NCI-H1694 treated with DMSO at 0.1 percent for 48 hours (cell line): ENCODE results near the gene LGALS13.

Experiments
- DNase-seq: peaks from one replicate; lab custom pipeline; 2025; lab: John Stamatoyannopoulos, UW

LGALS13 gene, protein sequence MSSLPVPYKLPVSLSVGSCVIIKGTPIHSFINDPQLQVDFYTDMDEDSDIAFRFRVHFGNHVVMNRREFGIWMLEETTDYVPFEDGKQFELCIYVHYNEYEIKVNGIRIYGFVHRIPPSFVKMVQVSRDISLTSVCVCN

DNA sequence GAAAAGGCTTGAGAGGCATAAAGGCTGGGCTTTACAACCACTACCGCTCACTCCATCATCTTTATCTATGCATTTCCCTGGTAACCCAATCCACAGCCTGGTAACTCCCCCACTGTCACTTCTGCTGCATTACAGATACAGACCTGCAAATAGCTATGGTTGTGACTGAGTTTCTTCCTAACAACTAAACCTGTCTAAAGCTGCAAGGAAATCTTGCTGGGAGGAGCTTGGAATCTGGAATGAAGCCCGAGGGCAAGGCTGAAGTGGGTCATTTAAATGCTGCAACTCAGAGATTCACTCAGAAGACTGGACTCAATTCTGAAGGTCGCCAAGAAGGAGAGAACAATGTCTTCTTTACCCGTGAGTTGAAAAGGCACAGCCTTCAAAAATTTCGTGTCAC, at the start of gene LGALS13:
LGALS13 (plus strand) TSS at position 301 of the 400 bp plus-strand sequence; CDS start at position 346, 45 bp downstream.
- DNase-seq: no peak

DNA sequence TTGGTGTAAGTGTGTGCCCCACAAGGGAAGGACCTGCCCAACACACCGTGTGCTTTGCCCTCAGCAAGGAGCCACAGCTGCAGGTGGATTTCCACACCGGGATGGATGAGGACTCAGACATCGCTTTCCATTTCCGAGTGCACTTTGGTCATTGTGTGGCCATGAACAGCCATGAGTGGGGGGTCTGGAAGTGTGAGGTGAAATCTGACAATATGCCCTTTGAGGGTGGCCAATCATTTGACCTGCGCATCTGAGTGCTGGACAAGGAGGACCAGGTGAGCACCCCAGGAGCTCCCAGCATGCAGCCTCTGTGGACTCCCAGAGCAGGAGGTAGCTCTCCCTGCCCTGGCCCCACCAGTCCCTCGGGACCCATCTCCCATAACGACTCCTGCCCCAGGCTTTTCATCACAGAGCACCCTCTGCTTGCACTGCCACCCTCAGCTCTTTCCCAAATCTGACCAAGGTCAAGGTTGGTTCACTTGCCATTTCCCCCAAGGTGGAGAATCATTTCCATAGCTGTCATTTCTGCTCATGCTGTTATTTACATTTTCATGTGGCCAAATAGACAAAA, 49.2 kb upstream of the LGALS13 start:
- DNase-seq: no peak

DNA sequence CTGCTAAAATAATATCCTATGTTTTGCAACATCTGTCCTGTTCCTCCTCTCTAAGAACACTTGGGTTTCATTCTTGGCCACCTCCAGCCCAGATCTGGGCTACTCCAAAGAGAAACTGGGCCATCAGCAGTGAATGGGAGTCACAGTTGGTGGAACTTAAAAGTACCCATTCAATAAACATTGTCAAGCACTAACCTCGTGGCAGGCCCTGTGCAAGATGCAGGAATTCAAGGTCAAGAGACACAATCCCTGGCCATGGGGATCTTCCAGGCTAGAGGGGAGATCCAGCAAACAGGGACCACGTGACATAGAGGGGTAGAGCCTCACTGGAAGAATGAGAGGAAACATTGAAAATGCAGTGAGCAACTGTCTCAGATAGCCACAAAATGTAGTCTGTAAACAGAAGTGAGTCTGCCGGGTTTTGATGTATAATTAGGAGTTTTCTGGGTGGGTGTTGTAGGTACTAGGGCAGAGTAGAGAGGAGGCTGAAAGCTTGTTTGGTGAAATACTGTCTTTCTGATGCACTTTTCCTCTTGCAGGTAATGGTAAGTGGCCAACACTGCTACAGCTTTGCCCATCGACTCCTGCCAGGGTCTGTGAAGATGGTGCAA, 47.5 kb upstream of the LGALS13 start:
- DNase-seq: no peak

DNA sequence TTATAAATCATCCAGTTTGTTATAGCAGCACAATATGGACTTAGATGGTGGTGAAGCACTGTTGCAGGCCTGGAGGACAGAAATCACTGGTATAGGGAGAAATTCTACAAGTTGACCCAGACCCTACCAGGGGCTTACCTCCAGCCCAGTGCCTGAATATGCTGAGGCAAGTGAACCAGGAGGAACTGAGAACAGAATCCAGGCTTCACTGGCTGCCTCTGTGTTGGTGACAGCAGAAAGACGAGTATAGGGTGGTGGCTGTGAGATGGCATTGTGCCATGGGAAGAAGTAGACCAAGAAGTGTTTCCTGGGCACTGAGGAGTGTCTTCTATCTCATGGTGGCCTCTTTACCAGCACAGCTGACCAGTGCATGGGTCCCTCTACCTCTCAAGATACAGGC, 46.4 kb upstream of the LGALS13 start:
- DNase-seq: no peak

DNA sequence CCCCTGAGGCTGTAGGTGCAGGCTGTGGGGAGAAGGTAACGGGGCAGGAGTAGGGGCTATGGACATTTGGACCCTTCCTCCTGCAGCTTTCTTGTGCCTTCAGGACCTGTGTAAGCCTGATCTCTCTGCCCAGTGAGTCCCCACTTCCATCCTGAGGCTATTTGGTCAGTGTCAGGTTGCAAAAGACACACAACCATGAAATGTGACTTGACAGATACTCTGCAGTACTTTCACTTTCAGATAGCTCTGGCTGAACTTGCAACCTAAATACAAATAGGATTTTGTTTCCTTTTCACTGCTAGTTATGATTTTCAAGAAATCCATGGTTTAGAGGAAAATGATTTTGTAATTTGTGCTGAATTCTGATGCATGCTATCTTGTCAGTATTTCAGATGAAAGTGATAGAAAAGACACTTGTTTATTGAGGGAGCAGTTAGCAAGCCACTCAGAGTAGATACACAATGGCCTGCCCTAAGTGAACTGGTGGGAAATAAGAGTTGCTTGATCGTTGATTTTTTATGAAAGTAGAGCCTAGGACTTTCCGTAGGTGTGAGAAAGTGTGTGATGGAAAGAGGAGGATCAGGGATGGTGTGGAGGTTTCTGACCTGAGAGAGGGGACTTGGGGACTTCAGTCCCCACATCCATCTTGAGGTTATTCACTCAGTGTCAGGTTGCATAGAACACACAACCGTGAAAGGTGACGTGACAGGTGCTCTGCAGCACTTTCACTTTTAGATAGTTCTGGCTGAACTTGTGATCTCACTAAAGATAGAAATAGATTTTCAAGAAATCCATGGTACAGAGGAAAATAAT, 44.3 kb upstream of the LGALS13 start:
- no peak for DNase-seq

DNA sequence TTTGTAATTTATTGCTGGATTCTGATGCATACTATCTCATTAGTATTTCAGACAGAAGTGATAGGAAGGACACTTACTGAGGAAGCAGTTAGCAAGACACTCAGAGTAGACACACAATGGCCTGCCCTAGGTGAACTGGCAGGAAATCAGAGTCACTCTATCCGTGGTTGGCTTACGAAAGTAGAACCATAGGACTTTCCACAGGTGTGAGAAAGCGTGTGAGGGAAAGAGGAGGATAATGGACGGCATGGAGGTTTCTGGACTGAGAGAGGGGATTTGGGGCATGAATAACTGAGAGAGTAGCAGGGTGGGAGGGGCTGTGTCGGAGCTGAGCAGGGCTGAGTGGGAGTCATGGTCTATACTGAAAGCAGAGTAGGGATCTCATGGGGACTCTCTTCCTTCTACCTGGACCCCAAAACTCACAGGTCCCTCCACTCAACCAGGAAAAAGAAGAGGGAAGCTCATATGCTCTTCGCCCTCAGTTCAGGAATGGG, 43.7 kb upstream of the LGALS13 start:
- no peak for DNase-seq

DNA sequence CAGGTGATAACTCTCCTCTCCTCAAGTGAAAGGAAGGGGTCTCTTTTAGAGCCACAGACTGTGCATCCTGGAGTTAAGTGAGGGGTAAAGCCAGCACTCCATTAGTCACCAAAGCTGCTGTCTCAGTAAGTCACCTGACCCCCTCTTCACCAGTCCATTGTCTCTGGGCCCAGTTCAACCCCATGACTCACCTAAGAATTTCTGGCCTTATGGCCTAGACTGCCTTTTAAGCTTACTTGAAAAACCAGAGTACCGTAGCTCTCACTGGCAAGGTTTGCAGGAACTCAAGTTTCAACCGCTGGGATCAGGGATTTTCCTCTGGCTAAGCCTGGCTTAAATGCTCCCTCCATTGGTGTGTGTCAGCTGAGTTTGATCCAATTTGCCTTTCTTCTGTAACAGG, 38.9 kb upstream of the LGALS13 start:
- DNase-seq: no peak

DNA sequence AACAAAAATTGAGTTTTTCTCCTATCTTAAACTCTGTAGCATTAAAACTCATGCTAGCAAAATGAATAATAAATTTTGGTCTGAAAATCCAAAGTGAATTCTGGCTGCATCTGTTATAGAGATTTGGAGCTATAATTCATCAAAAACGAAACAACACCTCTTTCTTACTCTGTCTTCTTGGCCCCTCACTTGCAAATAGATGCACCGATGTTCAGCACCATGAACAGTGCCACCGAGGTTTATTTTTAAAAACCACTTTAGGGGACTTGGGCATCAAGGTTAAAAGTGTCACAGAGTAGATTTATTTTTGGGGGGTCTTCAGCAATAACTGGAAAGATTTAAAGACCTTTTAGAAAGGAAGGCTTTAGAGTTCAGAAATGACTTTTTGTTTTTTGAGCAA, 36.3 kb upstream of the LGALS13 start:
- DNase-seq: no peak

DNA sequence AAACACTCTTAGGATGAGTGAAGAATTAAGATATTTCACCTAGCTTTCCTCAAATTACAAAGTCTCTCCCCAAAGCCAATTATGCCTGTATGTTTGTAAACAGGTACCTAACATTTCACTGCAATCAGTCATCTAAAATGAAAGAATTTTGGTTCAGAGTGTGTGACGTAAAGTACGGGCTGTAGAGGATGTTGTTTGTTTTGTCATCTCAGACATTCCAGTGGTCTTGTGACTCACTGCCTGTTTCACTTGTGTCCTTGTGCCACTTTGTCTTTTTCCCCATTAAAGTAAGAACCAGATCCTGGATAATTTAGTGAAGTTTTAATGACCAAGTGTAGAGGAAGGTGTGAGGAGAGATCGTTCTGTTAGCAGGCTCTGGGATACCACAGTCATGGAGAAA, 33.7 kb upstream of the LGALS13 start:
- no peak for DNase-seq

DNA sequence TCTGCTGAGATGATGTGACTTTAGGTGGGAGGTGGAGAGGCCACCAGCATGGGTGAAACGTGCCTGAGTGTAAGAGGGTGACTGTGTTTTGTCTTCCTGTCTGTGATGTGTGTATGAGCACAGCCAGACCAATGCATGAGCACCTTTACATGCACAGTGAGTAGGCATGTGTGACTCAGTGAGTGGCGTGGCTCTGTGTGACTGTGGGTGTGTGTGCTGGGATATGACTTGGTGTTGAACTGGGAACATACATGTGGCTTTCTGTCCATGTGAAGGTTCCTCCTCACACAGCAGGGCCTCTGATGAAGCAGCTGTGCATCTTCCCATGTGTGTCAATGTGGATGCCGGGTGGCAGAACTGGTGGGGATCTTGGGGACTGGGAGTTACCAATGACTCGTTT, 19.9 kb upstream of the LGALS13 start:
- no peak for DNase-seq

DNA sequence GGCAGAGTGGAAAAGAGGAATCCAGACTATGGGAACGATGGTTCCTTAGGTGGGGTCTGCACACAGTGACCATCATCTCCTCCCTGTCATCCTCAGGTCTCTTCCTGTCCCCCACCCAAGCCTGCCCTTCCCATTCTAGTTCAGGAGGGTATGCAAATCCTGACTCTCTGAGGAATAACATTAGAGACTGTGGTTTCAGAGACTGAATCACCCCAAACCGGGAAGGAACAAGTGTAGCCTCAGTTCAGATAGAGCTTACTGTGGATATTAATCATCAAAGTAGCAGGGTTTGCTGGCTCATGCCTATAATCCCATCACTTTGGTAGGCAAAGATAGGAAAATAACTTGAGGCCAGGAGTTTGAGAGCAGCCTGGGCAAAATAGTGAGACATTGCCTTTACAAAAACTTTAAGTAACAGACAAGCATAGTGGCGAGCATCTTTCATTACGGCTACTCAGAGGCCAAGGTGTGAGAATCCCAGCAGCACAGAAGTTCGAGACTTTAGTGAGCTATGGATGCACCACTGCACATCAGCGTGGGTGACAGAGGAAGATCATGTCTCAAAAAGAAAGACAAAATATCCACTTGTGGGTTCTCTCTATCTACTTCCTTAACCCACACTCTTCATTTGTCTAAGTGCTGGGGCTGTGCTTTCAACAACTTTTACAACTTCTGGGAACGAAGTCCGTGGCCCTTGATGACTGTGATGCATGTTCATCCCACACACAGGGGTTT, 19.3 kb upstream of the LGALS13 start:
- no peak for DNase-seq

DNA sequence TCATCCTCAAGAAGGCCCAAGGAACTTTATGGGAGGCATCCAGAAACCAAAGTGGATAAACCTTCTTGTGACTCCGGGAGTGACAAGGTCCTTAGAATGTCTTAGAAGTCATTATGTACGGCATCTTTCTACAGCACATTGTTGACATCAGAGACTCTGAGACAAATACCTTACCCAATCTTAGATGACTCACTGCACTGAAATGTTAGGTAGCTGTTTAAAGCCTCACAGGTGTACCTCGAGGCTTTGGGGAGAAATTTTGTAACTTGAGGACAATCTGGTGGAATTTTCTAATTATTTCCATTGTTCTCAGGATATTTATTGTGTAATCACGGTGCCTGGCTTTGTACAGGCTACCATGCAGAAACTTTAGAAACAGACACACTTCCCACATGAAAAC, 14.8 kb upstream of the LGALS13 start:
- DNase-seq: no peak

DNA sequence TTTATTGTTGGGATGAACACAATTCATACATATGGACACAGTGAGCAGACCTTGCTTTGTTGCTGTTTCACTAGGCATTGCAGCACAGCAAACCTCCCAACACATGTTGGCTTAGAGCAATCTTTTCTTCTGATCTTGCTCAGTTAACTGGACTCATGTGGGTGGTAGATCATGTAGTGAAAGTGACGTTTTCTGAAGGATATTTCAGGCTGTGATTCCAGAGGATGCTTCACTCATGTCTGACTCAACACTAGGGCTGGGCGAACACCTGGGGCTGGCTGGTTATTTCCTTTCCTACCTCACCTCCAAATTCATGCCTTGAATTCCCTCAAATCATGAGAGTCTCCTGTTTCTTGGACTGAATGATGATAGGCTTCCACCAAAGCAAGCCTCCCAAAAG, 14.3 kb upstream of the LGALS13 start:
- no peak for DNase-seq

DNA sequence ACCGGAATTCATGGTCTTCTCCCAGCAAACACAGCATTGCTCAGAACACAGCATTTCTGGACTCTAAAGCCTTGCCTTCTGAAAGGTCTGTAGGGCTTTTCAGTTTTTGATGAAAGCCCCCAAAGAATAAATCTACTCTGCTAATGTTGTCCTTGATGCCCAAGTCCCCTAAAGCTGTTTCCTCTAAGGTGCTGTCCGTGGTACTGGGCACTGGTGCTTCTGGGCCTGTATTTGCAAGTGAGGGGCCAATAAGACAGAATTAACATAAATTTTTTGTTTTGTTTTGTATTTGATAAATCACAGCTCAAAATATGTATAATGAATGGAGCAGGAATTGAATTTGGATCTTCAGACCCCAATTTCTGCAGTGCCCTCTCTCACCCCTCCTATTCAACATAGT, 12.1 kb upstream of the LGALS13 start:
- DNase-seq: no peak

DNA sequence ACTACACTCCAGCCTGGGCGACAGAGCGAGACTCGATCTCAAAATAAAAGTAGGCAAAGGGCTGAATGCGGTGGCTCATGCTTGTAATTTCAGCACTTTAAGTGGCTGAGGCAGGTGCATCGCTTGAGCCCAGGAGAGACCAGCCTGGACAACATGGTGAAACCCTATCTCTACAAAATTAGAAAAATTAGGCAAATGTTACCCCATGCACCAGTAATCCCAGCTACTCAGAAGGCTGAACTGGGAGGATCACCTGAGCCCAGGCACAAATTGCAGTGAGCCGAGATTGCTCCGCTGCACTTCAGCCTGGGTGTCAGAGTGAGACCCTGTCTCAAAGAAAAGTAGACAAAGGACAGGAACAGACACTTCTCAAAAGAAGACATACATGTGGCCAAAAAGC, 9.9 kb upstream of the LGALS13 start:
- no peak for DNase-seq

DNA sequence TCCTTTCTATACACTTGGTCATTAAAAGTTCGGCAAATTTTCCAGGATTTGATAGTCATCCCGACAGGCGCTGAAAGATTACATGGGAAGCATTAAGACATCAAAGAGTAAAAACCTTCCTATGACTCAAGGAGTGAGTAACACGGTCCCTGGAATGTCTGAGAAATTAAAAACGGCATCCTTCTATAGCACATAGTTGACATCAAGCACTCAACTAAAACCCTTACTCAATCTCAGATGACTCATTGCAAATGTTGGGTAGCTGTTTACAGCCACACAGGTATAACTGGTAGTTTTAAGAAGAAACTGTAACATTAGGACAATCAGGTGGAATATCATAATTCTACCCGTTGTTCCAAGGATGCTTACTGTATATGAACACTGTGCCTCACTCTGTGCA, 6.4 kb upstream of the LGALS13 start:
- no peak for DNase-seq

DNA sequence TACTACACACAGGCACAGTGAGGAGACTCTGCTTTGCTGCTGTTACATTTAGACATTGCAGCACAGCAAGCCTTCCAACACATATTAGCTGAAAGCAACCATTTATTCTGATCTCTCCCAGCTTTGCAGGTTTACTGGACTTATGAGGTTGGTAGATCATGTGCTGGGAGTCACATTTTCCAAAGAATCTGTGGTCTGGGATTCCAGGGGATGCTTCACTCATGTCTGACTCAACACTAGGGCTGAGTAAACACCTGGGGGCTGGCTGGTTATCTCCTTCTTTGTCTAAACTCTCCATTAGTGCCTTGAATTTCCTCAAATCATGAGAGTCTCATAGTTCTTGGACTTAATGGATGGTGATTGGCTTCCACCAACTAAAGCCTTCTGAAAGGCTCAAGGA, 5.4 kb upstream of the LGALS13 start:
- no peak for DNase-seq

DNA sequence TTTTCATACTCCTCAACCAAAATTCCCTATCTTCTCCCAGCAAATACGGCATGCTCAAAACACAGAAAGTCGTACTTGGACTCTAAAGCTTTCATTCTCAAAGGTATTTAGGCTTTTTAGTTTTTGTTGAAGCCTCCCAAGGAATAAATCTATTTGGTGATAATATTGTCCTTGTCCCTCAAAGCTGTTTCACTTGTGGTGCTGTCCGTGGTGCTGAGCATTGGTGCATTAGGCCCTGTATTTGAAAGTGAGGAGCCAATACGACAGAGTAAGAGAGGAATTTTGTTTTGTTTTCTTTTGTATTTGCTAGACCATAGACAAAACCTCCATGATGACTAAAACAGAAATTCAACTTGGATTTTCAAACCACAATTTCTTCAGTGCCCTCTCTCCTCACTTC, 3.2 kb upstream of the LGALS13 start:
- no peak for DNase-seq

DNA sequence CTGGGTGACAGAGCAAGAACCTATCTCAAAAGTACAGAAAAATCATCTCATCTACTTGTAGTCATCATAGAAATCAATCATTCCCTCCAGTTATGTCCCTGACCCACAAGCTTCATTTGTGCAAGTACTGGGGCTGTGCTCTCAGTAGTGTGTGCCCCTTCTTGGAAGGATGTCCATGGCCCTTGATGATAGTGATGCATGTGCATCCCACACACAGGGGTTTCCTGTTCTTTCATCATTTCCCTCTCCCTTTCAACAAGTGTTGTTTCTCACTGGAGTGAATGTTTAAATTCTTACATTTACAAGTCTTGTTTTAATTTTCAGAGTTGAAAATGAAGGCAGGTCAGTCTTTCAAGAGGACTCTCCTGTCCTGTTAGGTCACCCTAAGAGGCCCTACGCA, 1.5 kb downstream of the LGALS13 start:
- DNase-seq: no peak

DNA sequence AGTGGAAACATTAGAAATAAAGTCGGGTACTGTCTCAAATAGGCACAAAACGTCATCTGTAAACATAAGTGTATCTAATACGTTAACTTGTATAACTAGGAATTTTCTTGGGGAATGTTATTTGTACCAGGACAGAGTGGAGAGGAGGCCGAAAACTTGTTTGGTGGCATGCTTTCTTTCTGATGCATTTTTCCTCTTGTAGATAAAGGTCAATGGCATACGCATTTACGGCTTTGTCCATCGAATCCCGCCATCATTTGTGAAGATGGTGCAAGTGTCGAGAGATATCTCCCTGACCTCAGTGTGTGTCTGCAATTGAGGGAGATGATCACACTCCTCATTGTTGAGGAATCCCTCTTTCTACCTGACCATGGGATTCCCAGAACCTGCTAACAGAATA, 4.7 kb downstream of the LGALS13 start:
- no peak for DNase-seq

DNA sequence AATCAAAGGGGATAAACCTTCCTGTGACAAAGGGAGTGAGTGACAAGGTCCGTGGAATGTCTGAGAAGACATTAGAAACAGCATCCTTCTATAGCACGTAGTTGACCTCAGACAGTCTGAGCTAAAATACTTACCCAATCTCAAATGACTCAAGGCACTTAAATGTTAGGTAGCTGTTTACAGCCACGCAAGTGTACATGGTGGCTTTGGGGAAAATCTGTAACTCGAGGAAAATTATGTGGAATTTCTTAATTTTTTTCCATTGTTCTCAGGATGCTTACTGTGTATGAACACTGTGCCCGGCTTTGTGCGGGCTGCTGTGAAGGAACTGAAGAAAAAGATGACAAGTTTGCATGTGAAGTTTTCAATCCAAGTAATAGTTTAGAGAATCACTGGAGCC, 5.2 kb downstream of the LGALS13 start:
- no peak for DNase-seq

DNA sequence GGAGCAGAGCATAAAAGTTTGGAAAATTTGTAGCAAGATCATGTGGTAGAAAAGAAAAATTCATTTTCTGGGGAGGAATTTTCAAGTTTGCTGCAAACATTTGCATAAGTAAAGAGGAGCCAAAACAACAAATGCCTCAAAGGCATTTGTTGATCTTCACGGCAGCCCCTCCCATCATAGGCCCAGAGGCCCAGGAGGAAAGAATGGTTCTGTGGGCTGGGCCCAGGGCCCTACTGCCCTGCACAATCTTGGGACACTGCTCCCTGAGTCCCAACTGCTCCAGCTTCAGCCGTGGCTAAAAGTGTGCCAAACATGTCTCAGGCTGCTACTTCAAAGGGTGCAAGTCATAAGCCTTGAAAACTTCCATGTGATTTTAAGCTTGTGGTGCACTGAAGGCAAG, 11.3 kb downstream of the LGALS13 start:
- DNase-seq: no peak
